MM.1S (cell line): ENCODE measurements around the gene RPS6KC1.

ENCODE experiments used
- DNase-seq: peaks from one replicate; pipeline ENCODE4 v3.0.0-alpha.2; 2015
- H2AFZ ChIP-seq: fragments of 300-600 bp; sonication (generic); 2 replicates; pipeline ENCODE4 v1.6.0; 2016; ENCODE audit warnings: antibody characterized with exemption, low read length
- H3F3A ChIP-seq: fragments of 300-600 bp; sonication (generic); 2 replicates; pipeline ENCODE4 v1.6.1; 2016; ENCODE audit warnings: mild to moderate bottlenecking, antibody characterized with exemption, low read length, moderate library complexity, mixed read lengths; ENCODE audit not compliant: insufficient read depth
- H3K27ac ChIP-seq: fragments of 300-600 bp; sonication (generic); 2 replicates; pipeline ENCODE4 v1.5.1; 2016; ENCODE audit warnings: mild to moderate bottlenecking, low read length
- H3K27me3 ChIP-seq: fragments of 300-600 bp; sonication (generic); replicated peaks from 2 replicates; pipeline ENCODE4 v1.6.0; 2016; ENCODE audit warnings: low read length; ENCODE audit not compliant: insufficient read depth
- H3K36me3 ChIP-seq: fragments of 300-600 bp; sonication (generic); replicated peaks from 2 replicates; pipeline ENCODE4 v1.6.1; 2016; ENCODE audit warnings: mild to moderate bottlenecking, low read length, mixed read lengths; ENCODE audit not compliant: insufficient read depth
- H3K4me1 ChIP-seq: fragments of 300-600 bp; sonication (generic); 2 replicates; pipeline ENCODE4 v1.6.1; 2016; ENCODE audit warnings: low read length, mixed read lengths
- H3K4me2 ChIP-seq: fragments of 300-600 bp; sonication (generic); 2 replicates; pipeline ENCODE4 v1.6.0; 2016; ENCODE audit warnings: low read depth, low read length
- H3K4me3 ChIP-seq: fragments of 300-600 bp; sonication (generic); 2 replicates; pipeline ENCODE4 v1.5.1; 2016; ENCODE audit warnings: low read length, mixed read lengths
- H3K79me2 ChIP-seq: fragments of 300-600 bp; sonication (generic); 2 replicates; pipeline ENCODE4 v1.6.1; 2016; ENCODE audit warnings: mixed run types, low read length, mixed read lengths
- H3K9ac ChIP-seq: fragments of 300-600 bp; sonication (generic); 2 replicates; pipeline ENCODE4 v1.6.1; 2016; ENCODE audit warnings: low read length, mixed read lengths
- H3K9me2 ChIP-seq: fragments of 300-600 bp; sonication (generic); replicated peaks from 2 replicates; pipeline ENCODE4 v1.6.1; 2016; ENCODE audit warnings: mild to moderate bottlenecking, low read length, mixed read lengths; ENCODE audit not compliant: insufficient read depth
- H3K9me3 ChIP-seq: fragments of 300-600 bp; sonication (generic); replicated peaks from 2 replicates; pipeline ENCODE4 v1.6.1; 2016; ENCODE audit warnings: mild to moderate bottlenecking, low read length, mixed read lengths; ENCODE audit not compliant: insufficient read depth
- H4K20me1 ChIP-seq: fragments of 300-600 bp; sonication (generic); 2 replicates; pipeline ENCODE4 v1.6.1; 2016; ENCODE audit warnings: mild to moderate bottlenecking, low read length, moderate library complexity, mixed read lengths; ENCODE audit not compliant: insufficient read depth
- CTCF ChIP-seq: fragments of 300-600 bp; sonication (generic); IDR thresholded peaks from 2 replicates; pipeline ENCODE4 v1.5.1; 2016; ENCODE audit warnings: antibody characterized with exemption, low read length, mixed read lengths
- EZH2 ChIP-seq: fragments of 300-600 bp; sonication (generic); optimal IDR thresholded peaks from 2 replicates; pipeline ENCODE3; 2017; ENCODE audit warnings: low read depth, mild to moderate bottlenecking, antibody characterized with exemption, low read length, mixed read lengths
- EZH2phosphoT487 ChIP-seq: fragments of 300-600 bp; sonication (generic); IDR thresholded peaks from 2 replicates; pipeline ENCODE4 v1.6.1; 2018; ENCODE audit warnings: antibody characterized with exemption, low read length

The RPS6KC1 gene

GRCh38 chr1:213179784-213180183, 128.7 kb downstream of the RPS6KC1 start:
- no peaks in the 10 kb centered on the region for H3K36me3 ChIP-seq
- no peak overlapping the region for H3K4me2 ChIP-seq
- no peak overlapping the region for H2AFZ ChIP-seq
- no peaks in the 10 kb centered on the region for H3K9me2 ChIP-seq
- H3K4me1 ChIP-seq, result no peaks in the 10 kb centered on the region
- H3F3A ChIP-seq, result no peaks in the 10 kb centered on the region
- H3K27ac ChIP-seq, result no peak overlapping the region
- no peaks in the 10 kb centered on the region for H3K79me2 ChIP-seq
- DNase-seq, result no peak
- H3K9ac ChIP-seq, result no peak overlapping the region
- H3K27me3 ChIP-seq, result no peaks in the 10 kb centered on the region
- H3K4me3 ChIP-seq, result no peak overlapping the region
- TF ChIP-seq EZH2 (no peak), CTCF (no peak), EZH2phosphoT487 (no peak)
- no peaks in the 10 kb centered on the region for H3K9me3 ChIP-seq
- no peaks in the 10 kb centered on the region for H4K20me1 ChIP-seq

- Histone ChIP-seq H3K9me3 (0 out of 2 replicates have a peak, but pooled peaks cover 2% of the 10 kb centered on the region), H3K4me1 (no peaks in the 10 kb centered on the region), H3K9me2 (no peaks in the 10 kb centered on the region), H4K20me1 (no peaks in the 10 kb centered on the region), H2AFZ (no peak overlapping the region), H3K27ac (no peak overlapping the region), H3K27me3 (no peaks in the 10 kb centered on the region), H3K36me3 (no peaks in the 10 kb centered on the region), H3K4me3 (no peak overlapping the region), H3K9ac (no peak overlapping the region), H3F3A (no peaks in the 10 kb centered on the region; the same call in 1 of the 2 replicates), H3K4me2 (no peak overlapping the region), H3K79me2 (no peaks in the 10 kb centered on the region)
- DNase-seq, result no peak
- TF ChIP-seq EZH2phosphoT487, result no peak
- TF ChIP-seq CTCF, result no peak
- TF ChIP-seq EZH2, result no peak
Observed at GRCh38 chr1:213180833-213181232, 129.8 kb downstream of the RPS6KC1 start.

GRCh38 chr1:213183036-213183672, 132.1 kb downstream of the RPS6KC1 start:
- H3K9me2 ChIP-seq, result no peaks in the 10 kb centered on the region
- no peak overlapping the region for H3K4me3 ChIP-seq
- no peak overlapping the region for H3K4me2 ChIP-seq
- H3K79me2 ChIP-seq, result no peaks in the 10 kb centered on the region
- H3K4me1 ChIP-seq, result no peaks in the 10 kb centered on the region
- H3K9ac ChIP-seq, result no peak overlapping the region
- H3K27me3 ChIP-seq, result no peaks in the 10 kb centered on the region
- no peaks in the 10 kb centered on the region for H4K20me1 ChIP-seq
- peaks cover 4% of the 10 kb centered on the region; the same call in 1 of the 2 replicates for H3K9me3 ChIP-seq
- H3K27ac ChIP-seq, result no peak overlapping the region
- TF ChIP-seq CTCF (no peak), EZH2phosphoT487 (no peak), EZH2 (no peak)
- H2AFZ ChIP-seq, result no peak overlapping the region
- H3K36me3 ChIP-seq, result no peaks in the 10 kb centered on the region
- no peak for DNase-seq
- H3F3A ChIP-seq, result peaks cover 6% of the 10 kb centered on the region; the same call in 1 of the 2 replicates
